Left ventricle myocardium inferior (tissue), 1 donor: ENCODE data around the gene LCE4A. TPM values are rescaled to one million over a fixed set of nuclear protein-coding genes. Genes with fewer than 3 reads are reported as not detected.

Experiments
- DNase-seq: peaks from one replicate; pipeline ENCODE4 v3.0.0-alpha.2; 2020
- H3K27ac ChIP-seq: fragments of 200-600 bp; replicated peaks from 2 replicates; pipeline ENCODE4 v1.8.0; 2021
- H3K27me3 ChIP-seq: fragments of 200-600 bp; 2 replicates; pipeline ENCODE4 v1.8.0; 2021; ENCODE audit warnings: low read depth
- H3K36me3 ChIP-seq: fragments of 200-600 bp; 2 replicates; pipeline ENCODE4 v1.8.0; 2021
- H3K4me1 ChIP-seq: fragments of 200-600 bp; 2 replicates; pipeline ENCODE4 v1.8.0; 2021
- H3K4me3 ChIP-seq: fragments of 200-600 bp; 2 replicates; pipeline ENCODE4 v1.8.0; 2021; ENCODE audit warnings: mild to moderate bottlenecking, moderate library complexity
- H3K9me3 ChIP-seq: fragments of 200-600 bp; replicated peaks from 2 replicates; pipeline ENCODE4 v1.8.0; 2021
- intact Hi-C: fragments of 100-400 bp; cut with micrococcal nuclease; formaldehyde crosslinking; loops from one replicate; pipeline ENCODE4 v1.11.0; 2022
- total RNA-seq: library from RNA; stranded (reverse); fragmentation: NEBNext Ultra II Directional; extraction: Animal tissue kit (Norgen Biotek cat#: 25700); gene quantifications from one replicate; pipeline ENCODE4 v1.2.1, GENCODE V29; 2021
- TF ChIP-seq, protein P1 (sequence below): fragments of 200-600 bp; IDR thresholded peaks from 2 replicates; pipeline ENCODE4 v1.8.0; 2021; ENCODE audit warnings: antibody characterized with exemption, mild to moderate bottlenecking, borderline replicate concordance
- donor health status: DM: no; HTN: yes; CAD: no; lungs with severe emphysema.

LCE4A gene
- total RNA-seq, 1 donor from 2014 or later: not detected

DNA sequence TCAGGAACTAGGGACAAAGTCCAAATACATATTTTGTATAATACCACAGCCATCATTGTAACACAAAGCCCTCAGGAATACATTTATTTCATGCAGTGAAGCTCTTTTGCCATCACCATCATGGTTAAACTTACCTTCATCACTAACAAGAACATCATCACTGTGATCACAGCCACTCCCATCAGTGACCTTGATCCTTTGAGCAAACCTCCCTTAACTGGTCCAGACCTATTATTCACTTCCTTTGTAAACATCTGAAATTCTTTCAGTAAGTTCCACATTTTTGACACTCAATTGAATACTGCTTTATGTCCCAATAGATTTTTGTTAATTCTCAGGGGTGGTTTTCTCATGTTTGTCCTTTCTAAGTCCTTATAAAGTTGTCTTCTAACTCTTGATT lies 33.7 kb downstream of the LCE4A start:
- H3K27me3 ChIP-seq: no peaks in the 10 kb centered on the region
- H3K9me3 ChIP-seq: no peaks in the 10 kb centered on the region
- TF ChIP-seq, protein P1, sequence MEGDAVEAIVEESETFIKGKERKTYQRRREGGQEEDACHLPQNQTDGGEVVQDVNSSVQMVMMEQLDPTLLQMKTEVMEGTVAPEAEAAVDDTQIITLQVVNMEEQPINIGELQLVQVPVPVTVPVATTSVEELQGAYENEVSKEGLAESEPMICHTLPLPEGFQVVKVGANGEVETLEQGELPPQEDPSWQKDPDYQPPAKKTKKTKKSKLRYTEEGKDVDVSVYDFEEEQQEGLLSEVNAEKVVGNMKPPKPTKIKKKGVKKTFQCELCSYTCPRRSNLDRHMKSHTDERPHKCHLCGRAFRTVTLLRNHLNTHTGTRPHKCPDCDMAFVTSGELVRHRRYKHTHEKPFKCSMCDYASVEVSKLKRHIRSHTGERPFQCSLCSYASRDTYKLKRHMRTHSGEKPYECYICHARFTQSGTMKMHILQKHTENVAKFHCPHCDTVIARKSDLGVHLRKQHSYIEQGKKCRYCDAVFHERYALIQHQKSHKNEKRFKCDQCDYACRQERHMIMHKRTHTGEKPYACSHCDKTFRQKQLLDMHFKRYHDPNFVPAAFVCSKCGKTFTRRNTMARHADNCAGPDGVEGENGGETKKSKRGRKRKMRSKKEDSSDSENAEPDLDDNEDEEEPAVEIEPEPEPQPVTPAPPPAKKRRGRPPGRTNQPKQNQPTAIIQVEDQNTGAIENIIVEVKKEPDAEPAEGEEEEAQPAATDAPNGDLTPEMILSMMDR: no peak
- no peaks in the 10 kb centered on the region for H3K36me3 ChIP-seq
- H3K4me3 ChIP-seq: no peak overlapping the region
- no peak for DNase-seq
- H3K27ac ChIP-seq: no peak overlapping the region
- intact Hi-C loops: no loop called here
- no peaks in the 10 kb centered on the region for H3K4me1 ChIP-seq

- H3K27ac ChIP-seq: no peak overlapping the region
- no peaks in the 10 kb centered on the region for H3K9me3 ChIP-seq
- intact Hi-C loops: no loop called here
- no peaks in the 10 kb centered on the region for H3K4me1 ChIP-seq
- no peak overlapping the region for H3K4me3 ChIP-seq
- H3K27me3 ChIP-seq: no peaks in the 10 kb centered on the region
- TF ChIP-seq, protein P1: no peak
- DNase-seq: no peak
- H3K36me3 ChIP-seq: no peaks in the 10 kb centered on the region
Measured at GRCh38 chr1:152743371-152744145, 35.6 kb downstream of the LCE4A start.

DNA sequence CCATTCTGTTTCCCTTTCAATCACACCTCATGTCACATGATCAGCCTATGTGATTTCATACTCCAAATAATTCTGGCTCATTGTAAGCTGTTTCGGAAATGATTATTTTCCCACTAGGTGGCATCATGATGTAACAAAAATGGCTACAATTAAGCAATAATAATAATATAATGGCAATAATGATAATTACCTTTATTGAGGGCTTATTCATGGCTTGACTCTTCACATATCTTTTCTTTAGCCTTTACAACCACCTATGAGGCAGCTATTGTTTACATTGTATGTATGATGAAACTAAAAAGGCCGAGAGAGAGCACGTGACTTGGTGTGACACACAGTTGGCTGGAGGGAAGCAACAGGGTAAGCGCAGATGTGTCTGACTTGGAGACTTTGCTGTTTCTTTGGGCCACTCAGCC lies 37.3 kb downstream of the LCE4A start:
- DNase-seq: no peak

GRCh38 chr1:152745765-152746444 lies 37.9 kb downstream of the LCE4A start:
- H3K4me3 ChIP-seq: no peak overlapping the region
- intact Hi-C loops: no loop called here
- peaks cover 13% of the 10 kb centered on the region for H3K27me3 ChIP-seq
- no peaks in the 10 kb centered on the region for H3K36me3 ChIP-seq
- H3K27ac ChIP-seq: no peak overlapping the region
- no peaks in the 10 kb centered on the region for H3K9me3 ChIP-seq
- no peak for DNase-seq
- TF ChIP-seq, protein P1: no peak
- no peaks in the 10 kb centered on the region for H3K4me1 ChIP-seq

More for the DNA sequence above, 37.3 kb downstream of the LCE4A start:
- Histone ChIP-seq H3K4me3 (no peak overlapping the region), H3K36me3 (no peaks in the 10 kb centered on the region), H3K27me3 (peaks cover 7% of the 10 kb centered on the region), H3K4me1 (no peaks in the 10 kb centered on the region), H3K27ac (no peak overlapping the region), H3K9me3 (no peaks in the 10 kb centered on the region)
- intact Hi-C loops: no loop called here
- TF ChIP-seq, protein P1: no peak

DNA sequence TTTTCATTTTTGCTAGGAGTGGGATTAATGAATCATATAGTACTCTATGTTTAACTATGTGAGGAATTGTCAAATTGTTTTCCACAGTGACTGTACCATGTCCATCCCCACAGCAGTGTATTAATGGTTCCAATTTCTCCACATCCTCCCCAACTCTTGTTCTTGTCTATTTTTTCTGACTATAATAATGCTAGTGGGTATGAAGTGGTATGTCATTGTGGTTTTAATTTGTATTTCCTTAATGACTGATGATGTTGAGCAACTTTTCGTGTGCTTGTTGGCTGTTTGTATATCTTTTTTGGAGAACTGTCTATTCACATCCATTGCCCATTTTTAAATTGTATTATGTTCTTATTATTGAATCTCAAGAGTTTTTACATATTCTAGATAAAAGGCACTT lies 39.9 kb downstream of the LCE4A start:
- no peak for DNase-seq
- H3K36me3 ChIP-seq: no peaks in the 10 kb centered on the region
- TF ChIP-seq, protein P1: no peak
- no peaks in the 10 kb centered on the region for H3K4me1 ChIP-seq
- peaks cover 16% of the 10 kb centered on the region for H3K27me3 ChIP-seq
- intact Hi-C loops: no loop called here
- no peak overlapping the region for H3K27ac ChIP-seq
- no peak overlapping the region for H3K4me3 ChIP-seq
- H3K9me3 ChIP-seq: no peaks in the 10 kb centered on the region
